Gastroesophageal sphincter (tissue), 3 donors: Measurements from ENCODE around the gene APOL6.
A peak's percentile ranks its signal among the peaks of the same experiment; 100 is the strongest.

Experiments used
- CTCF ChIP-seq, 4 experiments: fragments of 200-600 bp in 2 of 4; fragments of 450-650 bp in 2 of 4; sonication (generic) in 1 of 4; IDR thresholded peaks; one replicate each; pipeline ENCODE4 v1.5.1; 2017 to 2019; ENCODE audit warnings: antibody characterized with exemption in 4 of 4, mild to moderate bottlenecking in 2 of 4, moderate library complexity in 2 of 4
- POLR2A ChIP-seq, 2 donors: fragments of 450-650 bp; IDR thresholded peaks; one replicate each; pipeline ENCODE4 v1.6.1; 2017; ENCODE audit warnings: antibody characterized with exemption in 2 of 2, mild to moderate bottlenecking in 2 of 2, moderate library complexity in 1 of 2
- POLR2AphosphoS5 ChIP-seq: sonication (generic); formaldehyde crosslinking; IDR thresholded peaks from one replicate; pipeline ENCODE4 v1.6.1; 2017; ENCODE audit warnings: antibody characterized with exemption

GRCh38 chr22:35627267-35628041, 20.8 kb upstream of the APOL6 start:
- TF ChIP-seq CTCF (IDR thresholded peaks at IDR 0.05): peak in 3 of 4 experiments; percentile 47 to 85 (median 51)
- peak; percentile 39 for TF ChIP-seq POLR2AphosphoS5
- TF ChIP-seq POLR2A (IDR thresholded peaks at IDR 0.05): peak in 1 of 2 donors; percentile 37
